ENCODE data around the gene TAF1L. TPM values are rescaled to one million over a fixed set of nuclear protein-coding genes. Genes with fewer than 3 reads are reported as not detected.

The TAF1L gene
- total and polyA plus RNA-seq, 2 of the 13 experiments (the other 11 are each of a cell fraction or from before 2014, with no cell fraction given), result not detected

DNA sequence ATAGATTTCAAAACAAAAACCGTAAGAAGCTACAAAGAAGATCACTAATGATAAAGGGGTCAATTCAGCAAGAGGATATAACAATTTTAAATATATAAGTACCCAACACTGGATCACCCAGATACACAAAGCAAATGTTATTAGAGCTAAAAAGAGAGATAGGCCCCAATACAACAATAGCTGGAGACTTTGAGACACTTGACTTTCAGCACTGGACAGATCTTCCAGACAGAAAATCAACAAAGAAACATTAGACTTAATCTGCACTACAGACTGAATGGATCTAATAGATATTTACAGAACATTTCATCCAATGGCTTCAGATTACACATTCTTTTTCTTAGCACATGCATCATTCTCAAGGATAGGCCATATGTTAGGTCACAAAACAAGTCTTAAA lies 46.3 kb upstream of the TAF1L start:
- no peak for FAIRE-seq
- no peaks in the 10 kb centered on the region for H3K36me3 ChIP-seq (replicated peaks in 1 of 2; ENCODE audit: control insufficient read depth in 1 of 2, insufficient read depth in 2 of 2, low read length in 2 of 2)
- ChIA-PET POLR2A (no interaction called here), CTCF (ENCODE audit: low intra/inter-chr PET ratio, low total read pairs) (no interaction called here)
- no peak for ATAC-seq
- no peaks in the 10 kb centered on the region for H3K79me2 ChIP-seq (ENCODE audit: insufficient read depth, low read length)
- H3K4me3 ChIP-seq (replicated peaks in 1 of 3; ENCODE audit: insufficient read depth in 1 of 3, low read depth in 2 of 3, low read length in 3 of 3), result no peak overlapping the region
- TF ChIP-seq, protein P1, sequence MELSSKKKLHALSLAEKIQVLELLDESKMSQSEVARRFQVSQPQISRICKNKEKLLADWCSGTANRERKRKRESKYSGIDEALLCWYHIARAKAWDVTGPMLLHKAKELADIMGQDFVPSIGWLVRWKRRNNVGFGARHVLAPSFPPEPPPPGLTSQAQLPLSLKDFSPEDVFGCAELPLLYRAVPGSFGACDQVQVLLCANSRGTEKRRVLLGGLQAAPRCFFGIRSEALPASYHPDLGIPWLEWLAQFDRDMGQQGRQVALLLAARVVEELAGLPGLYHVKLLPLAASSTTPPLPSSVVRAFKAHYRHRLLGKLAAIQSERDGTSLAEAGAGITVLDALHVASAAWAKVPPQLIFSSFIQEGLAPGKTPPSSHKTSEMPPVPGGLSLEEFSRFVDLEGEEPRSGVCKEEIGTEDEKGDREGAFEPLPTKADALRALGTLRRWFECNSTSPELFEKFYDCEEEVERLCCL (CRISPR knock-in tag; IDR thresholded peaks at IDR 0.05; ENCODE audit: borderline replicate concordance), result no peak
- TF ChIP-seq ZNF557 (CRISPR knock-in tag; IDR thresholded peaks at IDR 0.05) (no peak), REST (IDR thresholded peaks at IDR 0.05; ENCODE audit: borderline replicate concordance in 1 of 2, low read depth in 1 of 2, low read length in 2 of 2) (peak in 1 of 2 experiments; percentile 53; a peak in 1 of 4 replicates), PAXIP1 (CRISPR knock-in tag; conservative IDR thresholded peaks at IDR 0.05) (no peak)
- no peaks in the 10 kb centered on the region for H3K27me3 ChIP-seq (ENCODE audit: control insufficient read depth in 1 of 2, insufficient read depth in 2 of 2, low read length in 2 of 2)
- H3K4me2 ChIP-seq (ENCODE audit: low read depth, low read length), result no peak overlapping the region
- in situ Hi-C loops (cut with HindIII; ENCODE audit: extremely low pct_ligation_motif_present, low pct_unique_long_range_greater_than_20kb) (no loop called here), intact Hi-C loops (cut with micrococcal nuclease; ENCODE audit: unreplicated experiment) (no loop called here)
- H4K20me1 ChIP-seq (ENCODE audit: insufficient read depth, low read length), result no peaks in the 10 kb centered on the region
- 0 out of 2 replicates have a peak, but pooled peaks cover 7% of the 10 kb centered on the region for H3K9me3 ChIP-seq (ENCODE audit: low read length)
- BruUV-seq (replicated peaks), result no TSS peak
- DNase-seq (ENCODE audit: low spot score), result no peak
- no peaks in the 10 kb centered on the region for H3K4me1 ChIP-seq (ENCODE audit: insufficient read depth, low read length)
- 3% methylated on average over 1 of the region's 1 CpG for WGBS (ENCODE audit: low lambda C conversion rate)
- H3K27ac ChIP-seq (ENCODE audit: extremely low read length, insufficient read depth, low read length), result no peak overlapping the region
- no peak overlapping the region for H2AFZ ChIP-seq (ENCODE audit: low read length)
- no peak overlapping the region for H3K9ac ChIP-seq (ENCODE audit: insufficient read depth, low read depth, low read length)
